ENCODE results near the gene ZBTB16. TPM values are rescaled to one million over a fixed set of nuclear protein-coding genes. Genes with fewer than 3 reads are reported as not detected.

Gene ZBTB16
- total and polyA plus RNA-seq, 2 donors (not counting 3 experiments of a cell fraction or from before 2014, with no cell fraction given), result 9.8 to 20.3 TPM

DNA sequence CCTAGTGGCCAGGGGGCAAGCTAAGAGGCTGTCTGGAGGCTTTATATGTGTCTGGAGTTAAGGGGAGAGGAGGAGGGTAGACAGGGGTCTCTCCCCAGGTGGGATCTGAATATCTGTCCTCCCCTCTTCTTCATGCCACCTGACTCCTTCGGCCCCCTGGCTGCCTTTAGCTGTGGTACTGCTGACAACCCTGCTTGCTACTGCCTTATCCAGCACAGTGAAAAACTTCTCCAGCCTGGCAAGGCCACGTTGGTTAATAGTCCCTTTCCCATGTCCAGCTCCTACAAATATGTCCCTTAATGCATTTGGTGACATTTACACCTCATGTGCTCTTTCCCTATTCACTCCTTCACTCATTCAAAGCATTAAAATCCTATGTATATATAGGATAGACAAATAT lies 194.3 kb downstream of the ZBTB16 start:
- Histone ChIP-seq H3K36me3 (ENCODE audit: control insufficient read depth in 2 of 2, extremely low read depth in 1 of 2, insufficient read depth in 2 of 2, low read length in 2 of 2) (peaks cover 0 to 12% of the 10 kb centered on the region in 2 experiments), H3K4me3 (replicated peaks in 1 of 3; ENCODE audit: insufficient read depth in 1 of 3, low read depth in 1 of 3, low read length in 3 of 3) (no peak overlapping the region), H3K9ac (replicated peaks; ENCODE audit: extremely low read depth, insufficient read depth, low read length) (no peak overlapping the region), H3K79me2 (ENCODE audit: control insufficient read depth, insufficient read depth, low read length) (no peaks in the 10 kb centered on the region), H3K27ac (ENCODE audit: insufficient read depth, low read depth, low read length) (no peak overlapping the region), H3K9me1 (replicated peaks; ENCODE audit: control insufficient read depth, extremely low read depth, insufficient read depth, low read length) (no peaks in the 10 kb centered on the region), H3K9me3 (replicated peaks; ENCODE audit: control insufficient read depth, insufficient read depth, low read length) (no peaks in the 10 kb centered on the region), H3K27me3 (ENCODE audit: control insufficient read depth in 2 of 2, insufficient read depth in 2 of 2, low read length in 2 of 2) (no peaks in the 10 kb centered on the region), H3K4me1 (ENCODE audit: control insufficient read depth, extremely low read depth, insufficient read depth, low read length) (no peaks in the 10 kb centered on the region), H2AFZ (ENCODE audit: low read depth, low read length) (no peak overlapping the region), H4K20me1 (replicated peaks; ENCODE audit: control insufficient read depth, extremely low read depth, insufficient read depth, low read length) (no peaks in the 10 kb centered on the region), H3K4me2 (ENCODE audit: insufficient read depth, low read length) (no peak overlapping the region)
- CTCF ChIA-PET, result interaction anchor here (0.7 to 1.6 kb wide), 3 partner anchors 60 to 226 kb away, joined by 3 to 4 read pairs (median 3); no protein-coding TSS in a partner anchor
- POLR2A ChIA-PET, result no interaction called here
- TF ChIP-seq EZH2 (IDR thresholded peaks at IDR 0.05; ENCODE audit: borderline replicate concordance, low read depth, low read length, severe bottlenecking) (no peak), MYC (IDR thresholded peaks at IDR 0.05; ENCODE audit: low read depth, low read length) (no peak)
- TF ChIP-seq, protein P1, sequence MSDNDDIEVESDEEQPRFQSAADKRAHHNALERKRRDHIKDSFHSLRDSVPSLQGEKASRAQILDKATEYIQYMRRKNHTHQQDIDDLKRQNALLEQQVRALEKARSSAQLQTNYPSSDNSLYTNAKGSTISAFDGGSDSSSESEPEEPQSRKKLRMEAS (IDR thresholded peaks at IDR 0.05; ENCODE audit: insufficient read depth, insufficient read length), result no peak
- intact Hi-C loops (cut with micrococcal nuclease), result no loop called here
- DNase-seq (ENCODE audit: low read depth, low spot score) (no peak), FAIRE-seq (no peak)
- dilution Hi-C loops (cut with MboI; ENCODE audit: extremely low pct_ligation_motif_present, low sequenced_read_pairs), result loop anchor here (25.0 kb wide), 1 partner anchor 216 kb away; no protein-coding TSS in a partner anchor
- no TSS peak for BruUV-seq (replicated peaks)

DNA sequence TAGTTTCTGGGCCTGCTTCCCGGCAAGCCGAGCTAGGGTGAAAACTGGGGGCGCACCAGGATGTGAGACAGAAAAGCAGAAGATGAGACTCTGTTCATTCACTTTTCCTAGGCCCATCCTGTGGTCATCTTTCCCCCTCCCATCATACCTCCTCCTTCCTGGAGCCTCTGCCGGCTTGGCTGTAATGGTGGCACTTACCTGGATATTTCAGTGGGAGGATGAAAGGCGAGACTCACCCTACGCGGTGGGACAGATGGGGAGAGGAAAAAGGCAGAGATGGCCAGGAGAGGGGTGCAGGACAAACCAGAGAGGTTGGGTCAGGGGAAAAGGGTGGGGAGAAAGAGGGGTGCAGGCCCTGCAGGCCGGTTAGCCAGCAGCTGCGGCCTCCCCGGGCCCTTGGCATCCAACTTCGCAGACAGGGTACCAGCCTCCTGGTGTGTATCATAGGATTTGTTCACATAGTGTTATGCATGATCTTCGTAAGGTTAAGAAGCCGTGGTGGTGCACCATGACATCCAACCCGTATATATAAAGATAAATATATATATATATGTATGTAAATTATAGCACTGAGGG lies 195.1 kb downstream of the ZBTB16 start:
- ChIA-PET CTCF (interaction anchor here (1.1 kb wide), 1 partner anchor 227 kb away, joined by 4 read pairs; no protein-coding TSS in a partner anchor), POLR2A (no interaction called here)
- no peaks in the 10 kb centered on the region for H3K9me1 ChIP-seq (replicated peaks; ENCODE audit: control insufficient read depth, extremely low read depth, insufficient read depth, low read length)
- FAIRE-seq, result no peak
- H3K9ac ChIP-seq (replicated peaks; ENCODE audit: extremely low read depth, insufficient read depth, low read length), result no peak overlapping the region
- H3K4me2 ChIP-seq (ENCODE audit: insufficient read depth, low read length), result no peak overlapping the region
- no peak overlapping the region for H3K27ac ChIP-seq (ENCODE audit: insufficient read depth, low read depth, low read length)
- dilution Hi-C loops (cut with MboI; ENCODE audit: extremely low pct_ligation_motif_present, low sequenced_read_pairs) (loop anchor here (25.0 kb wide), 1 partner anchor 217 kb away; no protein-coding TSS in a partner anchor), intact Hi-C loops (cut with micrococcal nuclease) (no loop called here)
- no peak overlapping the region for H3K4me3 ChIP-seq (replicated peaks in 1 of 3; ENCODE audit: insufficient read depth in 1 of 3, low read depth in 1 of 3, low read length in 3 of 3)
- H3K4me1 ChIP-seq (ENCODE audit: control insufficient read depth, extremely low read depth, insufficient read depth, low read length), result no peaks in the 10 kb centered on the region
- DNase-seq (ENCODE audit: low read depth, low spot score), result no peak
- H3K36me3 ChIP-seq (ENCODE audit: control insufficient read depth in 2 of 2, extremely low read depth in 1 of 2, insufficient read depth in 2 of 2, low read length in 2 of 2), result peaks cover 0 to 12% of the 10 kb centered on the region in 2 experiments
- TF ChIP-seq, protein P2, sequence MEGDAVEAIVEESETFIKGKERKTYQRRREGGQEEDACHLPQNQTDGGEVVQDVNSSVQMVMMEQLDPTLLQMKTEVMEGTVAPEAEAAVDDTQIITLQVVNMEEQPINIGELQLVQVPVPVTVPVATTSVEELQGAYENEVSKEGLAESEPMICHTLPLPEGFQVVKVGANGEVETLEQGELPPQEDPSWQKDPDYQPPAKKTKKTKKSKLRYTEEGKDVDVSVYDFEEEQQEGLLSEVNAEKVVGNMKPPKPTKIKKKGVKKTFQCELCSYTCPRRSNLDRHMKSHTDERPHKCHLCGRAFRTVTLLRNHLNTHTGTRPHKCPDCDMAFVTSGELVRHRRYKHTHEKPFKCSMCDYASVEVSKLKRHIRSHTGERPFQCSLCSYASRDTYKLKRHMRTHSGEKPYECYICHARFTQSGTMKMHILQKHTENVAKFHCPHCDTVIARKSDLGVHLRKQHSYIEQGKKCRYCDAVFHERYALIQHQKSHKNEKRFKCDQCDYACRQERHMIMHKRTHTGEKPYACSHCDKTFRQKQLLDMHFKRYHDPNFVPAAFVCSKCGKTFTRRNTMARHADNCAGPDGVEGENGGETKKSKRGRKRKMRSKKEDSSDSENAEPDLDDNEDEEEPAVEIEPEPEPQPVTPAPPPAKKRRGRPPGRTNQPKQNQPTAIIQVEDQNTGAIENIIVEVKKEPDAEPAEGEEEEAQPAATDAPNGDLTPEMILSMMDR (IDR thresholded peaks at IDR 0.05; ENCODE audit: extremely low read depth in 1 of 2, insufficient read depth in 1 of 2, low read depth in 1 of 2, low read length in 2 of 2), result no peak
- TF ChIP-seq JUN (IDR thresholded peaks at IDR 0.05; ENCODE audit: borderline replicate concordance, insufficient read depth, insufficient read length, low read depth), result no peak
- TF ChIP-seq GATA2 (IDR thresholded peaks at IDR 0.05; ENCODE audit: insufficient read depth, insufficient read length, low read depth, low read length), result no peak
- no peak for TF ChIP-seq POLR2A (IDR thresholded peaks at IDR 0.05; ENCODE audit: low read depth, low read length)
- no peak for TF ChIP-seq EZH2 (IDR thresholded peaks at IDR 0.05; ENCODE audit: borderline replicate concordance, low read depth, low read length, severe bottlenecking)
- TF ChIP-seq, protein P1 (IDR thresholded peaks at IDR 0.05; ENCODE audit: insufficient read depth, insufficient read length), result no peak
- no peak for TF ChIP-seq FOS (IDR thresholded peaks at IDR 0.05; ENCODE audit: borderline replicate concordance, insufficient read depth, low read length)
- TF ChIP-seq POLR2AphosphoS5 (IDR thresholded peaks at IDR 0.05; ENCODE audit: insufficient read depth, low read depth, low read length), result no peak
- no peak for TF ChIP-seq MYC (IDR thresholded peaks at IDR 0.05; ENCODE audit: low read depth, low read length)
- H3K9me3 ChIP-seq (replicated peaks; ENCODE audit: control insufficient read depth, insufficient read depth, low read length), result no peaks in the 10 kb centered on the region
- H4K20me1 ChIP-seq (replicated peaks; ENCODE audit: control insufficient read depth, extremely low read depth, insufficient read depth, low read length), result no peaks in the 10 kb centered on the region
- H3K27me3 ChIP-seq (ENCODE audit: control insufficient read depth in 2 of 2, insufficient read depth in 2 of 2, low read length in 2 of 2), result no peaks in the 10 kb centered on the region
- H2AFZ ChIP-seq (ENCODE audit: low read depth, low read length), result no peak overlapping the region
- no TSS peak for BruUV-seq (replicated peaks)
- H3K79me2 ChIP-seq (ENCODE audit: control insufficient read depth, insufficient read depth, low read length), result no peaks in the 10 kb centered on the region

Data from endothelial cell of umbilical vein (primary cell).